WTC11 (cell line): ENCODE results near the gene FCER1A. TPM values are rescaled to one million over a fixed set of nuclear protein-coding genes. Genes with fewer than 3 reads are reported as not detected.

ENCODE experiments used
- ATAC-seq: fragments of 200-7000 bp; cut with Tn5 transposase; 2 replicates; pipeline ENCODE4 v1.10.0; 2021; ENCODE audit warnings: mild to moderate bottlenecking, moderate library complexity
- CTCF ChIA-PET: fragments of 300-600 bp; sonication (Branson Sonifier 250); formaldehyde crosslinking; loops from one replicate; lab custom pipeline; 2021; ENCODE audit warnings: antibody characterized with exemption; lab: Charles Lee
- POLR2A ChIA-PET: fragments of 350-600 bp; sonication (Branson Sonifier 250); formaldehyde crosslinking; loops from one replicate; lab custom pipeline; 2021; ENCODE audit warnings: antibody characterized with exemption; lab: Charles Lee
- DNase-seq: peaks from one replicate; pipeline ENCODE4 v3.0.0; 2021; ENCODE audit warnings: low spot score
- H3K27ac Mint-ChIP-seq: 2 replicates; pipeline ENCODE4 v1.8.0; 2021; ENCODE audit warnings: mixed read lengths
- H3K27me3 Mint-ChIP-seq: 2 replicates; pipeline ENCODE4 v1.8.0; 2021; ENCODE audit warnings: low read depth, mild to moderate bottlenecking, moderate library complexity, mixed read lengths
- H3K36me3 Mint-ChIP-seq: 2 replicates; pipeline ENCODE4 v1.8.0; 2021; ENCODE audit warnings: mixed read lengths
- H3K4me1 Mint-ChIP-seq: 2 replicates; pipeline ENCODE4 v1.8.0; 2022; ENCODE audit warnings: mixed read lengths
- H3K4me3 Mint-ChIP-seq: 2 replicates; pipeline ENCODE4 v1.8.0; 2021; ENCODE audit warnings: mild to moderate bottlenecking, moderate library complexity, mixed read lengths
- H3K9me3 Mint-ChIP-seq: 2 replicates; pipeline ENCODE4 v1.8.0; 2021; ENCODE audit warnings: mixed read lengths
- CBFB ChIP-seq: sonication (generic); formaldehyde crosslinking; IDR thresholded peaks from 2 replicates; pipeline ENCODE4 v1.8.1; 2022; ENCODE audit warnings: mild to moderate bottlenecking, low read depth, missing genetic modification reagents
- CREB1 ChIP-seq: sonication (generic); formaldehyde crosslinking; IDR thresholded peaks from 2 replicates; pipeline ENCODE4 v1.8.0; 2023; ENCODE audit warnings: mild to moderate bottlenecking, missing genetic modification reagents
- EMX1 ChIP-seq: fragments of 250-450 bp; sonication (Bioruptor Pico); IDR thresholded peaks from 2 replicates; pipeline ENCODE4 v1.8.0; 2021; ENCODE audit warnings: mild to moderate bottlenecking
- ETV6 ChIP-seq: sonication (generic); formaldehyde crosslinking; IDR thresholded peaks from 2 replicates; pipeline ENCODE4 v1.8.1; 2022; ENCODE audit warnings: mild to moderate bottlenecking, missing genetic modification reagents
- FOXJ3 ChIP-seq: sonication (generic); formaldehyde crosslinking; IDR thresholded peaks from 2 replicates; pipeline ENCODE4 v1.9.0; 2021; ENCODE audit warnings: missing genetic modification reagents, mild to moderate bottlenecking, borderline replicate concordance
- GRHL2 ChIP-seq: fragments of 250-450 bp; sonication (Bioruptor Pico); IDR thresholded peaks from 2 replicates; pipeline ENCODE4 v1.8.0; 2022; ENCODE audit warnings: mild to moderate bottlenecking, moderate library complexity; ENCODE audit not compliant: insufficient replicate concordance, severe bottlenecking
- HMGA2 ChIP-seq: fragments of 250-450 bp; sonication (Bioruptor Pico); IDR thresholded peaks from 2 replicates; pipeline ENCODE4 v1.4.0; 2021; ENCODE audit warnings: mild to moderate bottlenecking, moderate library complexity
- IRF2 ChIP-seq: sonication (generic); formaldehyde crosslinking; IDR thresholded peaks from 2 replicates; pipeline ENCODE4 v1.8.0; 2022; ENCODE audit warnings: low read depth, missing genetic modification reagents, borderline replicate concordance
- JUN ChIP-seq: sonication (generic); formaldehyde crosslinking; IDR thresholded peaks from 2 replicates; pipeline ENCODE4 v1.8.0; 2023; ENCODE audit warnings: mild to moderate bottlenecking, missing genetic modification reagents
- KAT7 ChIP-seq: sonication (generic); formaldehyde crosslinking; IDR thresholded peaks from 2 replicates; pipeline ENCODE4 v1.8.1; 2023; ENCODE audit warnings: missing genetic modification reagents, mild to moderate bottlenecking, borderline replicate concordance
- MYBL2 ChIP-seq: sonication (generic); formaldehyde crosslinking; IDR thresholded peaks from 2 replicates; pipeline ENCODE4 v1.8.1; 2023; ENCODE audit warnings: mild to moderate bottlenecking, moderate library complexity, missing genetic modification reagents
- NFE2L1 ChIP-seq: sonication (generic); formaldehyde crosslinking; IDR thresholded peaks from 2 replicates; pipeline ENCODE4 v1.8.1; 2023; ENCODE audit warnings: missing genetic modification reagents
- SOX15 ChIP-seq: fragments of 250-450 bp; sonication (Bioruptor Pico); IDR thresholded peaks from 2 replicates; pipeline ENCODE4 v1.9.0; 2021; ENCODE audit warnings: mild to moderate bottlenecking
- TEAD1 ChIP-seq: sonication (generic); formaldehyde crosslinking; IDR thresholded peaks from 2 replicates; pipeline ENCODE4 v1.8.0; 2022; ENCODE audit warnings: mild to moderate bottlenecking, missing genetic modification reagents
- TEAD4 ChIP-seq: sonication (generic); formaldehyde crosslinking; IDR thresholded peaks from 2 replicates; pipeline ENCODE4 v1.8.0; 2022; ENCODE audit warnings: mild to moderate bottlenecking, missing genetic modification reagents
- ZNF121 ChIP-seq: sonication (generic); formaldehyde crosslinking; IDR thresholded peaks from 2 replicates; pipeline ENCODE4 v1.8.0; 2023; ENCODE audit warnings: missing genetic modification reagents
- ZNF138 ChIP-seq: sonication (generic); formaldehyde crosslinking; conservative IDR thresholded peaks from 2 replicates; pipeline ENCODE4 v1.8.1; 2022; ENCODE audit warnings: mild to moderate bottlenecking, moderate library complexity, missing genetic modification reagents
- ZNF263 ChIP-seq: sonication (generic); formaldehyde crosslinking; IDR thresholded peaks from 2 replicates; pipeline ENCODE4 v1.8.1; 2022; ENCODE audit warnings: low read depth, mild to moderate bottlenecking, moderate library complexity, missing genetic modification reagents
- ZNF317 ChIP-seq: sonication (generic); formaldehyde crosslinking; IDR thresholded peaks from 2 replicates; pipeline ENCODE4 v1.8.1; 2023; ENCODE audit warnings: low read depth, mild to moderate bottlenecking, moderate library complexity, missing genetic modification reagents, borderline replicate concordance
- ZNF396 ChIP-seq: fragments of 250-450 bp; sonication (Bioruptor Pico); IDR thresholded peaks from 2 replicates; pipeline ENCODE4 v1.8.0; 2021; ENCODE audit warnings: mild to moderate bottlenecking, moderate library complexity, borderline replicate concordance
- total RNA-seq: library from RNA; stranded (reverse); gene quantifications from 3 replicates; pipeline ENCODE4 v1.2.3, GENCODE V29; 2021
- TF ChIP-seq, protein P1 (sequence below): sonication (generic); formaldehyde crosslinking; IDR thresholded peaks from 2 replicates; pipeline ENCODE4 v1.8.1; 2022; ENCODE audit warnings: missing genetic modification reagents, borderline replicate concordance
- TF ChIP-seq, protein P2 (sequence below): fragments of 250-450 bp; sonication (Bioruptor Pico); IDR thresholded peaks from 2 replicates; pipeline ENCODE4 v2.1.2; 2022; ENCODE audit warnings: mild to moderate bottlenecking, moderate library complexity
- TF ChIP-seq, protein P3 (sequence below): sonication (generic); formaldehyde crosslinking; IDR thresholded peaks from 2 replicates; pipeline ENCODE4 v1.8.0; 2022; ENCODE audit warnings: mild to moderate bottlenecking, missing genetic modification reagents
- TF ChIP-seq, protein P4 (sequence below): sonication (generic); formaldehyde crosslinking; IDR thresholded peaks from 2 replicates; pipeline ENCODE4 v1.8.1; 2023; ENCODE audit warnings: mild to moderate bottlenecking, missing genetic modification reagents, moderate library complexity
- TF ChIP-seq, protein P5 (sequence below): fragments of 200-600 bp; IDR thresholded peaks from 2 replicates; pipeline ENCODE4 v1.8.0; 2022; ENCODE audit warnings: antibody characterized with exemption
- TF ChIP-seq, protein P6 (sequence below): sonication (generic); formaldehyde crosslinking; conservative IDR thresholded peaks from 2 replicates; pipeline ENCODE4 v1.8.1; 2023; ENCODE audit warnings: mild to moderate bottlenecking, low read depth, missing genetic modification reagents, moderate library complexity
- TF ChIP-seq, protein P7 (sequence below): sonication (generic); formaldehyde crosslinking; IDR thresholded peaks from 2 replicates; pipeline ENCODE4 v1.8.1; 2022; ENCODE audit warnings: mild to moderate bottlenecking, missing genetic modification reagents, moderate library complexity, borderline replicate concordance

The FCER1A gene
- total RNA-seq, 1 experiment from 2014 or later = not detected

DNA sequence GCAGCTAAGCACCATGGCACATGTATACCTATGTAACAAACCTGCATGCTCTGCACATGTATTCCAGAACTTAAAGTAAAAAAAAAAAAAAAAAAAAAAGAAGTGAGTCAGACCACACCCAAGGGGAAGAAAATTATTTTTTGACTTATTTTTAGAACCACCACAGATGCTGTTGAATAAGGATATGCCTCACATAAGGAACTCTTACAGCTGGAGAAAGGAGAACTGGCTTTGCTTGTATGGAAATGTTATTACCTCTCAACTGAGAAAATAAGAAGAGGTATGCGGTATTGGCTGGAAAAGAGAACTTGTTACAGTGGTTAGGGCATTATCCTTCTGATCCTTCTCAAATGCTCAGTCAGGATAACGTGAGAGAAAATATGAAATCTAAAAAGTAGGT, 27.5 kb upstream of the FCER1A start (continued):
- TF ChIP-seq, protein P1, sequence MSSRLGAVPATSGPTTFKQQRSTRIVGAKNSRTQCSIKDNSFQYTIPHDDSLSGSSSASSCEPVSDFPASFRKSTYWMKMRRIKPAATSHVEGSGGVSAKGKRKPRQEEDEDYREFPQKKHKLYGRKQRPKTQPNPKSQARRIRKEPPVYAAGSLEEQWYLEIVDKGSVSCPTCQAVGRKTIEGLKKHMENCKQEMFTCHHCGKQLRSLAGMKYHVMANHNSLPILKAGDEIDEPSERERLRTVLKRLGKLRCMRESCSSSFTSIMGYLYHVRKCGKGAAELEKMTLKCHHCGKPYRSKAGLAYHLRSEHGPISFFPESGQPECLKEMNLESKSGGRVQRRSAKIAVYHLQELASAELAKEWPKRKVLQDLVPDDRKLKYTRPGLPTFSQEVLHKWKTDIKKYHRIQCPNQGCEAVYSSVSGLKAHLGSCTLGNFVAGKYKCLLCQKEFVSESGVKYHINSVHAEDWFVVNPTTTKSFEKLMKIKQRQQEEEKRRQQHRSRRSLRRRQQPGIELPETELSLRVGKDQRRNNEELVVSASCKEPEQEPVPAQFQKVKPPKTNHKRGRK (CRISPR knock-in tag) = no peak
- TF ChIP-seq, protein P2, sequence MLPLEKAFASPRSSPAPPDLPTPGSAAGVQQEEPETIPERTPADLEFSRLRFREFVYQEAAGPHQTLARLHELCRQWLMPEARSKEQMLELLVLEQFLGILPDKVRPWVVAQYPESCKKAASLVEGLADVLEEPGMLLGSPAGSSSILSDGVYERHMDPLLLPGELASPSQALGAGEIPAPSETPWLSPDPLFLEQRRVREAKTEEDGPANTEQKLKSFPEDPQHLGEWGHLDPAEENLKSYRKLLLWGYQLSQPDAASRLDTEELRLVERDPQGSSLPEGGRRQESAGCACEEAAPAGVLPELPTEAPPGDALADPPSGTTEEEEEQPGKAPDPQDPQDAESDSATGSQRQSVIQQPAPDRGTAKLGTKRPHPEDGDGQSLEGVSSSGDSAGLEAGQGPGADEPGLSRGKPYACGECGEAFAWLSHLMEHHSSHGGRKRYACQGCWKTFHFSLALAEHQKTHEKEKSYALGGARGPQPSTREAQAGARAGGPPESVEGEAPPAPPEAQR (CRISPR knock-in tag) = no peak
- TF ChIP-seq ZNF138 (CRISPR knock-in tag) (no peak), MYBL2 (no peak), ZNF263 (CRISPR knock-in tag) (no peak), CBFB (CRISPR knock-in tag) (no peak), CREB1 (CRISPR knock-in tag) (no peak), EMX1 (CRISPR knock-in tag) (no peak)
- TF ChIP-seq, protein P3, sequence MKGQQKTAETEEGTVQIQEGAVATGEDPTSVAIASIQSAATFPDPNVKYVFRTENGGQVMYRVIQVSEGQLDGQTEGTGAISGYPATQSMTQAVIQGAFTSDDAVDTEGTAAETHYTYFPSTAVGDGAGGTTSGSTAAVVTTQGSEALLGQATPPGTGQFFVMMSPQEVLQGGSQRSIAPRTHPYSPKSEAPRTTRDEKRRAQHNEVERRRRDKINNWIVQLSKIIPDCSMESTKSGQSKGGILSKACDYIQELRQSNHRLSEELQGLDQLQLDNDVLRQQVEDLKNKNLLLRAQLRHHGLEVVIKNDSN = no peak
- TF ChIP-seq, all 79 proteins: peak for 0

DNA sequence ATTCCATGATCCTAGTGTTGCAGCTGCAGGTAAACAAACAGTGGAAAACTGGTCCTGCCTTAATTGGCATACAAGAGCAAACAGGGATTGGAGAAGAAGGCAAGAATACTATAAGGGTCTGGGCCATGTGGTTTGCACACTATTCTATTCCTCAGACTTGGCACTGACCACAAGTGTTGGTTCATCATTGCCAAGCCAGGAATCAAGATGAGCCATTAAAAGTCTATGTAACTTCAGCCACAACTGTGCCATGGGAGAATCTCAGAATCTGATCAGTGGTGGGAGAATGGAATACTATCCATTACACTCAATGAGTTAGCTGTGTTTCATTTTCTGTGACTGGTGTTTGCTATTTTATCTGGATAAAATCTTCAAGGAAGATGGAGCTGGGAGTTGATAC, 26.2 kb upstream of the FCER1A start:
- Mint-ChIP-seq H3K36me3 (no peaks in the 10 kb centered on the region), H3K27ac (no peak overlapping the region), H3K4me3 (no peak overlapping the region), H3K4me1 (no peaks in the 10 kb centered on the region), H3K27me3 (peaks cover 5% of the 10 kb centered on the region; the same call in 1 of the 2 replicates), H3K9me3 (no peaks in the 10 kb centered on the region)
- no peak for DNase-seq
- TF ChIP-seq TEAD4 (CRISPR knock-in tag) (no peak), ZNF317 (CRISPR knock-in tag) (no peak), ETV6 (no peak), HMGA2 (CRISPR knock-in tag) (no peak), JUN (CRISPR knock-in tag) (no peak), TEAD1 (no peak), KAT7 (no peak), GRHL2 (CRISPR knock-in tag) (no peak), ZNF396 (CRISPR knock-in tag) (no peak), NFE2L1 (CRISPR knock-in tag) (no peak), FOXJ3 (no peak), SOX15 (CRISPR knock-in tag) (no peak), ZNF138 (CRISPR knock-in tag) (no peak), IRF2 (no peak), ZNF121 (CRISPR knock-in tag) (no peak)
- TF ChIP-seq, protein P4, sequence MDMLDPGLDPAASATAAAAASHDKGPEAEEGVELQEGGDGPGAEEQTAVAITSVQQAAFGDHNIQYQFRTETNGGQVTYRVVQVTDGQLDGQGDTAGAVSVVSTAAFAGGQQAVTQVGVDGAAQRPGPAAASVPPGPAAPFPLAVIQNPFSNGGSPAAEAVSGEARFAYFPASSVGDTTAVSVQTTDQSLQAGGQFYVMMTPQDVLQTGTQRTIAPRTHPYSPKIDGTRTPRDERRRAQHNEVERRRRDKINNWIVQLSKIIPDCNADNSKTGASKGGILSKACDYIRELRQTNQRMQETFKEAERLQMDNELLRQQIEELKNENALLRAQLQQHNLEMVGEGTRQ (CRISPR knock-in tag) = no peak
- TF ChIP-seq, protein P5, sequence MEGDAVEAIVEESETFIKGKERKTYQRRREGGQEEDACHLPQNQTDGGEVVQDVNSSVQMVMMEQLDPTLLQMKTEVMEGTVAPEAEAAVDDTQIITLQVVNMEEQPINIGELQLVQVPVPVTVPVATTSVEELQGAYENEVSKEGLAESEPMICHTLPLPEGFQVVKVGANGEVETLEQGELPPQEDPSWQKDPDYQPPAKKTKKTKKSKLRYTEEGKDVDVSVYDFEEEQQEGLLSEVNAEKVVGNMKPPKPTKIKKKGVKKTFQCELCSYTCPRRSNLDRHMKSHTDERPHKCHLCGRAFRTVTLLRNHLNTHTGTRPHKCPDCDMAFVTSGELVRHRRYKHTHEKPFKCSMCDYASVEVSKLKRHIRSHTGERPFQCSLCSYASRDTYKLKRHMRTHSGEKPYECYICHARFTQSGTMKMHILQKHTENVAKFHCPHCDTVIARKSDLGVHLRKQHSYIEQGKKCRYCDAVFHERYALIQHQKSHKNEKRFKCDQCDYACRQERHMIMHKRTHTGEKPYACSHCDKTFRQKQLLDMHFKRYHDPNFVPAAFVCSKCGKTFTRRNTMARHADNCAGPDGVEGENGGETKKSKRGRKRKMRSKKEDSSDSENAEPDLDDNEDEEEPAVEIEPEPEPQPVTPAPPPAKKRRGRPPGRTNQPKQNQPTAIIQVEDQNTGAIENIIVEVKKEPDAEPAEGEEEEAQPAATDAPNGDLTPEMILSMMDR = no peak
- TF ChIP-seq, protein P6, sequence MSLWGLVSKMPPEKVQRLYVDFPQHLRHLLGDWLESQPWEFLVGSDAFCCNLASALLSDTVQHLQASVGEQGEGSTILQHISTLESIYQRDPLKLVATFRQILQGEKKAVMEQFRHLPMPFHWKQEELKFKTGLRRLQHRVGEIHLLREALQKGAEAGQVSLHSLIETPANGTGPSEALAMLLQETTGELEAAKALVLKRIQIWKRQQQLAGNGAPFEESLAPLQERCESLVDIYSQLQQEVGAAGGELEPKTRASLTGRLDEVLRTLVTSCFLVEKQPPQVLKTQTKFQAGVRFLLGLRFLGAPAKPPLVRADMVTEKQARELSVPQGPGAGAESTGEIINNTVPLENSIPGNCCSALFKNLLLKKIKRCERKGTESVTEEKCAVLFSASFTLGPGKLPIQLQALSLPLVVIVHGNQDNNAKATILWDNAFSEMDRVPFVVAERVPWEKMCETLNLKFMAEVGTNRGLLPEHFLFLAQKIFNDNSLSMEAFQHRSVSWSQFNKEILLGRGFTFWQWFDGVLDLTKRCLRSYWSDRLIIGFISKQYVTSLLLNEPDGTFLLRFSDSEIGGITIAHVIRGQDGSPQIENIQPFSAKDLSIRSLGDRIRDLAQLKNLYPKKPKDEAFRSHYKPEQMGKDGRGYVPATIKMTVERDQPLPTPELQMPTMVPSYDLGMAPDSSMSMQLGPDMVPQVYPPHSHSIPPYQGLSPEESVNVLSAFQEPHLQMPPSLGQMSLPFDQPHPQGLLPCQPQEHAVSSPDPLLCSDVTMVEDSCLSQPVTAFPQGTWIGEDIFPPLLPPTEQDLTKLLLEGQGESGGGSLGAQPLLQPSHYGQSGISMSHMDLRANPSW = no peak
- TF ChIP-seq, protein P7, sequence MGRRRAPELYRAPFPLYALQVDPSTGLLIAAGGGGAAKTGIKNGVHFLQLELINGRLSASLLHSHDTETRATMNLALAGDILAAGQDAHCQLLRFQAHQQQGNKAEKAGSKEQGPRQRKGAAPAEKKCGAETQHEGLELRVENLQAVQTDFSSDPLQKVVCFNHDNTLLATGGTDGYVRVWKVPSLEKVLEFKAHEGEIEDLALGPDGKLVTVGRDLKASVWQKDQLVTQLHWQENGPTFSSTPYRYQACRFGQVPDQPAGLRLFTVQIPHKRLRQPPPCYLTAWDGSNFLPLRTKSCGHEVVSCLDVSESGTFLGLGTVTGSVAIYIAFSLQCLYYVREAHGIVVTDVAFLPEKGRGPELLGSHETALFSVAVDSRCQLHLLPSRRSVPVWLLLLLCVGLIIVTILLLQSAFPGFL (CRISPR knock-in tag) = no peak
- no peak for ATAC-seq
- ChIA-PET POLR2A (no interaction called here), CTCF (interaction anchor here (0.6 kb wide), 1 partner anchor 25 kb away, joined by 3 read pairs; no protein-coding TSS in a partner anchor)
